Measurements from ENCODE around the gene SBK2. TPM values are rescaled to one million over a fixed set of nuclear protein-coding genes. Genes with fewer than 3 reads are reported as not detected.

Gene SBK2
- total and polyA plus RNA-seq, 2 donors (not counting 3 experiments of a cell fraction or from before 2014, with no cell fraction given): not detected

- Histone ChIP-seq H3K79me2 (ENCODE audit: control insufficient read depth, insufficient read depth, low read length) (no peaks in the 10 kb centered on the region), H3K4me1 (ENCODE audit: control insufficient read depth, extremely low read depth, insufficient read depth, low read length) (no peaks in the 10 kb centered on the region), H3K36me3 (ENCODE audit: control insufficient read depth in 2 of 2, extremely low read depth in 1 of 2, insufficient read depth in 2 of 2, low read length in 2 of 2) (no peaks in the 10 kb centered on the region), H3K9me1 (replicated peaks; ENCODE audit: control insufficient read depth, extremely low read depth, insufficient read depth, low read length) (no peaks in the 10 kb centered on the region), H3K4me3 (replicated peaks in 1 of 3; ENCODE audit: insufficient read depth in 1 of 3, low read depth in 1 of 3, low read length in 3 of 3) (no peak overlapping the region), H3K9me3 (replicated peaks; ENCODE audit: control insufficient read depth, insufficient read depth, low read length) (no peaks in the 10 kb centered on the region), H2AFZ (ENCODE audit: low read depth, low read length) (no peak overlapping the region), H3K27ac (ENCODE audit: insufficient read depth, low read depth, low read length) (no peak overlapping the region), H4K20me1 (replicated peaks; ENCODE audit: control insufficient read depth, extremely low read depth, insufficient read depth, low read length) (no peaks in the 10 kb centered on the region), H3K9ac (replicated peaks; ENCODE audit: extremely low read depth, insufficient read depth, low read length) (no peak overlapping the region), H3K27me3 (ENCODE audit: control insufficient read depth in 2 of 2, insufficient read depth in 2 of 2, low read length in 2 of 2) (no peaks in the 10 kb centered on the region), H3K4me2 (ENCODE audit: insufficient read depth, low read length) (no peak overlapping the region)
- ChIA-PET POLR2A (no interaction called here), CTCF (no interaction called here)
- BruUV-seq (replicated peaks): no TSS peak
- DNase-seq (ENCODE audit: low read depth, low spot score) (no peak), FAIRE-seq (no peak)
- intact Hi-C loops (cut with micrococcal nuclease): loop anchor here (1.0 kb wide), 1 partner anchor 20 kb away; no protein-coding TSS in a partner anchor
- dilution Hi-C loops (cut with MboI; ENCODE audit: extremely low pct_ligation_motif_present, low sequenced_read_pairs): no loop called here
- TF ChIP-seq, protein P1, sequence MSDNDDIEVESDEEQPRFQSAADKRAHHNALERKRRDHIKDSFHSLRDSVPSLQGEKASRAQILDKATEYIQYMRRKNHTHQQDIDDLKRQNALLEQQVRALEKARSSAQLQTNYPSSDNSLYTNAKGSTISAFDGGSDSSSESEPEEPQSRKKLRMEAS (IDR thresholded peaks at IDR 0.05; ENCODE audit: insufficient read depth, insufficient read length): no peak
- TF ChIP-seq, protein P2, sequence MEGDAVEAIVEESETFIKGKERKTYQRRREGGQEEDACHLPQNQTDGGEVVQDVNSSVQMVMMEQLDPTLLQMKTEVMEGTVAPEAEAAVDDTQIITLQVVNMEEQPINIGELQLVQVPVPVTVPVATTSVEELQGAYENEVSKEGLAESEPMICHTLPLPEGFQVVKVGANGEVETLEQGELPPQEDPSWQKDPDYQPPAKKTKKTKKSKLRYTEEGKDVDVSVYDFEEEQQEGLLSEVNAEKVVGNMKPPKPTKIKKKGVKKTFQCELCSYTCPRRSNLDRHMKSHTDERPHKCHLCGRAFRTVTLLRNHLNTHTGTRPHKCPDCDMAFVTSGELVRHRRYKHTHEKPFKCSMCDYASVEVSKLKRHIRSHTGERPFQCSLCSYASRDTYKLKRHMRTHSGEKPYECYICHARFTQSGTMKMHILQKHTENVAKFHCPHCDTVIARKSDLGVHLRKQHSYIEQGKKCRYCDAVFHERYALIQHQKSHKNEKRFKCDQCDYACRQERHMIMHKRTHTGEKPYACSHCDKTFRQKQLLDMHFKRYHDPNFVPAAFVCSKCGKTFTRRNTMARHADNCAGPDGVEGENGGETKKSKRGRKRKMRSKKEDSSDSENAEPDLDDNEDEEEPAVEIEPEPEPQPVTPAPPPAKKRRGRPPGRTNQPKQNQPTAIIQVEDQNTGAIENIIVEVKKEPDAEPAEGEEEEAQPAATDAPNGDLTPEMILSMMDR (IDR thresholded peaks at IDR 0.05; ENCODE audit: extremely low read depth in 1 of 2, insufficient read depth in 1 of 2, low read depth in 1 of 2, low read length in 2 of 2): no peak
- no peak for TF ChIP-seq FOS (IDR thresholded peaks at IDR 0.05; ENCODE audit: borderline replicate concordance, insufficient read depth, low read length)
- TF ChIP-seq POLR2AphosphoS5 (IDR thresholded peaks at IDR 0.05; ENCODE audit: insufficient read depth, low read depth, low read length): no peak
- TF ChIP-seq POLR2A (IDR thresholded peaks at IDR 0.05; ENCODE audit: low read depth, low read length): no peak
- TF ChIP-seq JUN (IDR thresholded peaks at IDR 0.05; ENCODE audit: borderline replicate concordance, insufficient read depth, insufficient read length, low read depth): no peak
- TF ChIP-seq MYC (IDR thresholded peaks at IDR 0.05; ENCODE audit: low read depth, low read length): no peak
Measured at GRCh38 chr19:55537741-55538111, 793 bp upstream of the SBK2 start.

Data from endothelial cell of umbilical vein (primary cell).